Left ventricle myocardium inferior (tissue), 1 donor: ENCODE data around the gene ITLN2. TPM values are rescaled to one million over a fixed set of nuclear protein-coding genes. Genes with fewer than 3 reads are reported as not detected.
"Not testable (repeated sequence)": the region's sequence is repeated elsewhere in the genome, so short reads cannot be mapped to it uniquely, and the experiment has no call there.

Experiments
- DNase-seq: peaks from one replicate; pipeline ENCODE4 v3.0.0-alpha.2; 2020
- H3K27ac ChIP-seq: fragments of 200-600 bp; replicated peaks from 2 replicates; pipeline ENCODE4 v1.8.0; 2021
- H3K27me3 ChIP-seq: fragments of 200-600 bp; 2 replicates; pipeline ENCODE4 v1.8.0; 2021; ENCODE audit warnings: low read depth
- H3K36me3 ChIP-seq: fragments of 200-600 bp; 2 replicates; pipeline ENCODE4 v1.8.0; 2021
- H3K4me1 ChIP-seq: fragments of 200-600 bp; 2 replicates; pipeline ENCODE4 v1.8.0; 2021
- H3K4me3 ChIP-seq: fragments of 200-600 bp; 2 replicates; pipeline ENCODE4 v1.8.0; 2021; ENCODE audit warnings: mild to moderate bottlenecking, moderate library complexity
- H3K9me3 ChIP-seq: fragments of 200-600 bp; replicated peaks from 2 replicates; pipeline ENCODE4 v1.8.0; 2021
- intact Hi-C: fragments of 100-400 bp; cut with micrococcal nuclease; formaldehyde crosslinking; loops from one replicate; pipeline ENCODE4 v1.11.0; 2022
- total RNA-seq: library from RNA; stranded (reverse); fragmentation: NEBNext Ultra II Directional; extraction: Animal tissue kit (Norgen Biotek cat#: 25700); gene quantifications from one replicate; pipeline ENCODE4 v1.2.1, GENCODE V29; 2021
- TF ChIP-seq, protein P1 (sequence below): fragments of 200-600 bp; IDR thresholded peaks from 2 replicates; pipeline ENCODE4 v1.8.0; 2021; ENCODE audit warnings: antibody characterized with exemption, mild to moderate bottlenecking, borderline replicate concordance
- donor health status: DM: no; HTN: yes; CAD: no; lungs with severe emphysema.

ITLN2 gene
- total RNA-seq, 1 donor from 2014 or later: 0.19 TPM

- no peak for DNase-seq
- H3K27me3 ChIP-seq: peaks cover 50% of the 10 kb centered on the region
- H3K36me3 ChIP-seq: no peaks in the 10 kb centered on the region
- H3K9me3 ChIP-seq: peaks cover 10% of the 10 kb centered on the region
- peaks cover 18% of the 10 kb centered on the region for H3K4me1 ChIP-seq
- H3K27ac ChIP-seq: no peak overlapping the region
- no peak overlapping the region for H3K4me3 ChIP-seq
- intact Hi-C loops: no loop called here
- TF ChIP-seq, protein P1, sequence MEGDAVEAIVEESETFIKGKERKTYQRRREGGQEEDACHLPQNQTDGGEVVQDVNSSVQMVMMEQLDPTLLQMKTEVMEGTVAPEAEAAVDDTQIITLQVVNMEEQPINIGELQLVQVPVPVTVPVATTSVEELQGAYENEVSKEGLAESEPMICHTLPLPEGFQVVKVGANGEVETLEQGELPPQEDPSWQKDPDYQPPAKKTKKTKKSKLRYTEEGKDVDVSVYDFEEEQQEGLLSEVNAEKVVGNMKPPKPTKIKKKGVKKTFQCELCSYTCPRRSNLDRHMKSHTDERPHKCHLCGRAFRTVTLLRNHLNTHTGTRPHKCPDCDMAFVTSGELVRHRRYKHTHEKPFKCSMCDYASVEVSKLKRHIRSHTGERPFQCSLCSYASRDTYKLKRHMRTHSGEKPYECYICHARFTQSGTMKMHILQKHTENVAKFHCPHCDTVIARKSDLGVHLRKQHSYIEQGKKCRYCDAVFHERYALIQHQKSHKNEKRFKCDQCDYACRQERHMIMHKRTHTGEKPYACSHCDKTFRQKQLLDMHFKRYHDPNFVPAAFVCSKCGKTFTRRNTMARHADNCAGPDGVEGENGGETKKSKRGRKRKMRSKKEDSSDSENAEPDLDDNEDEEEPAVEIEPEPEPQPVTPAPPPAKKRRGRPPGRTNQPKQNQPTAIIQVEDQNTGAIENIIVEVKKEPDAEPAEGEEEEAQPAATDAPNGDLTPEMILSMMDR: no peak
Measured at GRCh38 chr1:160945079-160945478, 9.5 kb downstream of the ITLN2 start.

GRCh38 chr1:160942926-160943325, 11.7 kb downstream of the ITLN2 start:
- no peaks in the 10 kb centered on the region for H3K36me3 ChIP-seq
- H3K4me1 ChIP-seq: peaks cover 12% of the 10 kb centered on the region
- intact Hi-C loops: no loop called here
- TF ChIP-seq, protein P1: peak; percentile 12
- H3K27ac ChIP-seq: no peak overlapping the region
- H3K4me3 ChIP-seq: no peak overlapping the region
- DNase-seq: no peak
- H3K27me3 ChIP-seq: peaks cover 50% of the 10 kb centered on the region
- H3K9me3 ChIP-seq: peaks cover 10% of the 10 kb centered on the region

DNA sequence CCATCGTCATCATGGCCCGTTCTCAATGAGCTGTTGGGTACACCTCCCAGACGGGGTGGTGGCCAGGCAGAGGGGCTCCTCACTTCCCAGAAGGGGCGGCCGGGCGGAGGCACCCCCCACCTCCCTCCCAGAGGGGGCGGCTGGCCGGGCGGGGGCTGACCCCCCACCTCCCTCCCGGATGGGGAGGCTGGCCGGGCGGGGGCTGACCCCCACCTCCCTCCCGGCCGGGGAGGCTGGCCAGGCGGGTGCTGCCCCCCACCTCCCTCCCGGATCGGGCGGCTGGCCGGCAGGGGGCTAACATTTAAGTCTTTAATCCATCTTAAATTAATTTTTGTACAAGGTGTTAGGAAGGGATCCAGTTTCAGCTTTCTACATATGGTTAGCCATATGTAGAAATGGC, 17.9 kb downstream of the ITLN2 start:
- intact Hi-C loops, H3K36me3 ChIP-seq: not testable (repeated sequence)
- H3K9me3 ChIP-seq: peaks cover 14% of the 10 kb centered on the region

GRCh38 chr1:160935527-160936258, 18.9 kb downstream of the ITLN2 start:
- H3K4me1 ChIP-seq: no peaks in the 10 kb centered on the region
- peaks cover 7% of the 10 kb centered on the region for H3K9me3 ChIP-seq
- no peak for DNase-seq
- peaks cover 3% of the 10 kb centered on the region for H3K27me3 ChIP-seq
- TF ChIP-seq, protein P1: no peak
- intact Hi-C loops: no loop called here
- no peaks in the 10 kb centered on the region for H3K36me3 ChIP-seq
- H3K27ac ChIP-seq: no peak overlapping the region
- no peak overlapping the region for H3K4me3 ChIP-seq

More for the DNA sequence above, 17.9 kb downstream of the ITLN2 start:
- not testable (repeated sequence) for H3K27ac ChIP-seq, DNase-seq, H3K4me1 ChIP-seq, H3K4me3 ChIP-seq, H3K27me3 ChIP-seq

GRCh38 chr1:160933305-160933704, 21.3 kb downstream of the ITLN2 start:
- DNase-seq, H3K4me1 ChIP-seq: not testable (repeated sequence)

DNA sequence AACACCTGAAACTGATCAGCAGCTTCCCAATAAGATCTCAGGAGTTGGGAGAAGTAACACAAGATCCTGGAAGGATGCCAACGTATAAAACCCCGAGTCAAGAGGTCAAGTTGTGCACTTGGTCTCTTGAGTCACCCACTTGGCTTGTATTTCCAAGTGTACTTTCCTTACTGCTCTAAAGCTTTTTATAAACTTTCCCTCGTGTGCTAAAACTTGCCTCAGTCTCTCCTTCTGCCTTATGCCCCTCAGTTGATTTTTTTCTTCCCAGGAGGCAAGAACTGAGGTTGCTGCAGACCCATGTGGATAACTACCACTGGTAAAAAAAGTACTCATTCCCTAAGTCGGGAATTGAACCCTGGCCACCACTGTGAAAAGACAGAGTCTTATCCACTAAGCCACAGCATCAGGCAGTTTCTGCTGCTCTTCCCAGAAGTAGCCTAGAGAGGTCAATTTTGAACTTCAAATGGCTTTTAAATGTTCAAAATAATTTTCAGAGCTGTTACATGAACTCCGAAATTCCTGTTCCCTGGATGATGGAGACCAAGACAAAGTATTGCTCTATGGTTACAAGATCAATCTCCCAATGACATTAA, 28.9 kb downstream of the ITLN2 start:
- Histone ChIP-seq H3K4me3 (no peak overlapping the region), H3K36me3 (no peaks in the 10 kb centered on the region), H3K4me1 (no peaks in the 10 kb centered on the region), H3K27ac (no peak overlapping the region), H3K27me3 (no peaks in the 10 kb centered on the region), H3K9me3 (peaks cover 10% of the 10 kb centered on the region)
- no peak for DNase-seq
- TF ChIP-seq, protein P1: no peak
- intact Hi-C loops: no loop called here

More at GRCh38 chr1:160933305-160933704, 21.3 kb downstream of the ITLN2 start:
- H3K27ac ChIP-seq, H3K9me3 ChIP-seq, H3K36me3 ChIP-seq, H3K27me3 ChIP-seq, intact Hi-C loops, H3K4me3 ChIP-seq: not testable (repeated sequence)
